HG03558 (cell line): Measurements from ENCODE around the gene NFRKB.

ENCODE experiments used
- ATAC-seq: cut with Tn5 transposase; IDR thresholded peaks from one replicate; pipeline ENCODE4 v1.9.1; 2021; ENCODE audit warnings: moderate number of reproducible peaks; ENCODE audit not compliant: unreplicated experiment; ENCODE audit errors: extremely low read depth

NFRKB gene

DNA sequence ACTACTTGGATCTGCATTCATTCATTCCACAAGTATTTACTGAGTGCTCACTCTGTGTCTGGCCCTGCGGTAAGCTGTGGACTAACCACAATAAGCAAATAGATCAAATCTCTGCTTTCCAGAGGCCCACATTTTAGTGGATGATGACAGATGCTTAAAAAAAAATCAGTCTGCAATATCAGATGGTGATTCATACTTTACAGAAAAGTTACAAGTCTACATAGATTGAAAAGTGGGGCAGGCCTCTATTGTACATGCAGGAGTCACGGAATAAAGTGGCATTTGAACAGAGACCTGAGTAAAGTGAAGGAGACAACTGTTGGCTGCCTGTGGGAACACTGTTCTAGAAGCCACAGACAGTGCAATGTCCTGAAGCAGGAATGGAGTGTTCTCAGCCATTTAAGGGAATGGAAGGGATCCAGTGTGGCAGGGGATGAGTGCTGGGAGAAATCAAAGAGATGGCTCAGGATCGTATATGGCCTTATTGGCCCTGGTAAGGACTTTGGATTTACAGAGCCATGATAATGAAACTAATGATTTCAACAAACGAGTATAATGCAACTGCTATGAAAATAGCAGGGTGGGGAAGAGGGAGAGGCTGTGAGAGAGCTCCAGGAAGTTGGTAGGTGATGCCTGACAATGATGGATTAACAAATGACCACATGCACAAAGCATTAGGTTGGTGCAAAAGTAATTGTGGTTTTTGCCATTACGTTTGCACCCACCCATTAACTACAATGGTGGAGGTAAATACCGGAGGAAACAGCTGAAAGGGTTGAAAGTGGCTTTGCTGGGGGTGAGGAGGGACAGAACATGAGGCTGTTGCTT is 48.7 kb downstream of the NFRKB start:
- no peak for ATAC-seq
